ENCODE measurements around the gene ETV7. TPM values are rescaled to one million over a fixed set of nuclear protein-coding genes. Genes with fewer than 3 reads are reported as not detected.

Gene ETV7
- total RNA-seq, 1 donor from 2014 or later, result not detected

DNA sequence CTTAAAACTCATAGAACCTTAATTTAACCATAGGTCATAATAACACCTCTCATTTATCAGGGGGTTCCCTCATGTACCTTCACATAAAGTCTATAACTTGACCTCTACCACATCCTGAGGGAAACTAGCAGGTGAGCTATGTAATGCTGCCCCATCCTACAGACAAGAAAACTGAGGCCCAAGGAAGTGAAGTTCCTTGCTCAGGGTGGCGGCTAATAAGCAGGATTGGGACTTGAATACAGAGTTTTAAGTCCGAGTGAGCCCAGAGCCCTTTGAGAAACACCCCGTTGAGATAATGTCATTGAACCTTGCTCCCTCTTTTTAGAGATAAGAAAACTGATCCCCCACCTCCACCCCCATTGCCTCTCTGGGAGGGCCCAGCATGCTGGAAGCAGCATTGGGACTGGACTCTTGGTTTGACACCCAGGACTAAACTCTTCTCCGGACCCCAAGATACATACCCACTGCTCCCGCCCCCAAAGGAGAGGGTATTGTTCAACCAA lies 51.2 kb downstream of the ETV7 start:
- Mint-ChIP-seq H3K27me3 (ENCODE audit: low read depth) (peaks cover 33% of the 10 kb centered on the region), H3K27ac (ENCODE audit: unreplicated experiment) (no peak overlapping the region), H3K36me3 (ENCODE audit: low read depth) (no peaks in the 10 kb centered on the region), H3K4me3 (no peak overlapping the region), H3K9me3 (no peaks in the 10 kb centered on the region), H3K4me1 (peaks cover 45% of the 10 kb centered on the region)
- no peak for TF ChIP-seq CTCF (conservative IDR thresholded peaks at IDR 0.05)
- DNase-seq (ENCODE audit: low read depth, low spot score), result no peak

- TF ChIP-seq CTCF (conservative IDR thresholded peaks at IDR 0.05), result no peak
- peaks cover 29% of the 10 kb centered on the region for H3K27me3 Mint-ChIP-seq (ENCODE audit: low read depth)
- no peaks in the 10 kb centered on the region for H3K36me3 Mint-ChIP-seq (ENCODE audit: low read depth)
- no peak for DNase-seq (ENCODE audit: low read depth, low spot score)
- no peak overlapping the region for H3K27ac Mint-ChIP-seq (ENCODE audit: unreplicated experiment)
- H3K4me1 Mint-ChIP-seq, result peaks cover 41% of the 10 kb centered on the region
- no peak overlapping the region for H3K4me3 Mint-ChIP-seq
- H3K9me3 Mint-ChIP-seq, result no peaks in the 10 kb centered on the region
Observed at GRCh38 chr6:36335465-36336207, 51.8 kb downstream of the ETV7 start.

DNA sequence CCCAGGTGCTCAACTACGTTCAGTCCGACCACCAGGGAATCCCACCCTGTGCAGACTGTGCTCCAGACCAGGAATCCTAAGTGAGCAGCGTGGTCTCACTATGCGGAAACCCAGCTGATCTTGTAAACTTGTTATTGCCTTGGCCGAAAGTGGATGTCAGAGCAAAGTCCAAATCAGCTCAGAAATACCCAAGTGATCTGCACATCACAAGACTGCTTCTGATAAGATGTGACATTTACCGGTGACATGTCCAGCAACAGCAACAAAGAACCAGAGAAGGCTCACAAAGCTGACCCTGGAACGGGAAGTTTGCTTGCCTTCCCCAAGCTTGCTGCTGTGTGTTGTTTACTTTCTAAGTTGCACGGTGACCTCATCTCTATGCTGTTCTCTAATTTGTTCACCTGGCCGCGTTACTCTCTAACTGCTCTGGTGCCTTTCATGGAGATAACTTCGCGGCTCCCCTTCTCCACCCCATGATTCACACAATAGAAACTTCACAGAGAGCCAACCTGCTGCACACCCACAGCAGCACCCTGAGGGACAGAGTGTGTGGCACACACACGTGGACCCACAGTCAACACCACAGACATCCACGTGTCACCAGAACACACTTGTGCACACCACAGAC lies 52.5 kb downstream of the ETV7 start:
- Mint-ChIP-seq H3K9me3 (no peaks in the 10 kb centered on the region), H3K4me1 (peaks cover 34% of the 10 kb centered on the region), H3K27me3 (ENCODE audit: low read depth) (peaks cover 22% of the 10 kb centered on the region), H3K4me3 (no peak overlapping the region), H3K27ac (ENCODE audit: unreplicated experiment) (no peak overlapping the region), H3K36me3 (ENCODE audit: low read depth) (no peaks in the 10 kb centered on the region)
- DNase-seq (ENCODE audit: low read depth, low spot score), result no peak
- no peak for TF ChIP-seq CTCF (conservative IDR thresholded peaks at IDR 0.05)

DNA sequence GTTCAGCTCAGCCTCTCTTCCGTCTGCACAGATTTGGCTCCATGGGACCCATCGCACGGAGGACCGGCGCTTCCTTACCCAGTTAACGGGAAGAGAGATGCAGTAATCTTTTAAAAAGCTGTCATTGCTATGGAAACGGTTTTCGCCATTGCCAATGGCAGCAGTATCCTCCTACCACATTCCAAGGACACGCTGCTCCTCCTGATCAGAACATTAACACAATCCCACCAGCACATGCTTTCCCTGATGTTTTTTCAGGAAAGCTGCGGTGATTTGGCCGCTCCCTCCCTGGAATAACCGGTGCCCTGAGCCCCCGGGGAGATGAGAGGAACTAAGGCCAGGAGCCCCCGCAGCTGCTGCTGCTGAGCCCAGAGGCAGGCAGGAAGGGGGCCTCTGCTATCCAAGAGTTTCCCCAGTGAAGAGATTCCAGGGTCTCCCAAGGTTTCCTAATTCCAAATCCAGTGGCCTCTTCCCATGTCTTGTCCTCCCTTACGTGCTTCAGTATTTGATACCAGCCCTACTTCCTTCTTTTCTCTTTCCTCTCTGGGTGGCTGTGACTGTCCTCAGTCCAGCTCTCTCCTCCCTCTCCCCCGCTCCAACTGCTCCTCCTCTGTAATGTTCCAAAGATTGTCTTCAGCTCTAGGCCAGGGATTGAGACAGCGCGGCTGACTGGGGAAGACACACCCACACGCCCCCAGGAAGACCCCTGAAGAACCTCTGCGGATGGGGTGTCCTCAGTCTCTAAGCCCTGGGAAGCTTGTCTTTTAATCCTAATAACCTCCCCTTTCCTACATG lies 53.3 kb downstream of the ETV7 start:
- peaks cover 27% of the 10 kb centered on the region for H3K4me1 Mint-ChIP-seq
- H3K27ac Mint-ChIP-seq (ENCODE audit: unreplicated experiment), result peak overlapping the region; percentile 7
- H3K27me3 Mint-ChIP-seq (ENCODE audit: low read depth), result peaks cover 16% of the 10 kb centered on the region
- no peak for DNase-seq (ENCODE audit: low read depth, low spot score)
- no peaks in the 10 kb centered on the region for H3K9me3 Mint-ChIP-seq
- H3K36me3 Mint-ChIP-seq (ENCODE audit: low read depth), result no peaks in the 10 kb centered on the region
- TF ChIP-seq CTCF (conservative IDR thresholded peaks at IDR 0.05), result no peak
- no peak overlapping the region for H3K4me3 Mint-ChIP-seq

DNA sequence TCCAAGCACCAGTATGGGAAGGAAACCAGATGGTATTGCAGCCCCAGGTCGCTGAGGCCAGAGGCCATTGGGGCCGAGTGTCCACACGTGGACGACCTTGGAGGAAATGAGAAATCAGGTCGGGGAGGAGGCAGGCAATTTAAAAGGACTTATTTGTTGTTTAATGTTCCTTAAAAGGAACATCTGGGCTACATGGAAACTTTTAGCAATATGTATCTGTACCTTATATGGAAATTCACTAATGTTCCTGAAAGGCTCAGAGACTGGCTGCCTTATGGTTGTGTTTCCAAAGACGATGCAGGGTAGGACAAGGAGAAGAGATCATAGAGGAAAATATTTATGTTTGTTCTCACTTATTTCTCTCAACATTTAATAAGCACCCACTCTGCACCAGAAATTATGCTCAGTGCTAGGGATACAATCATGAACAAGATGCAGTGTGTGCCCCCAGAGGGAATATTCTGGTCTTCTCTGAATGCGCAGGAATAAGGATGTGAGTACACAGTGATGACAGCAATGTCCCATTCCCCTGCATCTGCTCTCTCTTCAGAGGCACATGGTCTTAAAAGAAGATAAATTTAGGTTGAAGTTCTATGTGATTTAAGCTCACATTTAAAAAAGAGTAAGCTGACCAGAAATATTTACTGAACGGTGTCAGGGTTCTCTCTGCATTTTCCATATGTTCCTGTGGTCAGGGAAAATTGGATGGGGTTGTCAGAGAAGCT lies 54.1 kb downstream of the ETV7 start:
- peaks cover 34% of the 10 kb centered on the region for H3K4me1 Mint-ChIP-seq

More for the DNA sequence above, 54.1 kb downstream of the ETV7 start:
- DNase-seq (ENCODE audit: low read depth, low spot score), result no peak
- Mint-ChIP-seq H3K27me3 (ENCODE audit: low read depth) (peaks cover 16% of the 10 kb centered on the region), H3K27ac (ENCODE audit: unreplicated experiment) (peak overlapping the region; percentile 60), H3K4me3 (no peak overlapping the region), H3K36me3 (ENCODE audit: low read depth) (no peaks in the 10 kb centered on the region), H3K9me3 (no peaks in the 10 kb centered on the region)
- TF ChIP-seq CTCF (conservative IDR thresholded peaks at IDR 0.05), result no peak

All from neural crest cell (in vitro differentiated cells).